Measurements from ENCODE around the gene A3GALT2. TPM values are rescaled to one million over a fixed set of nuclear protein-coding genes. Genes with fewer than 3 reads are reported as not detected.

Gene A3GALT2
- total and polyA plus RNA-seq, 9 donors, result not detected

DNA sequence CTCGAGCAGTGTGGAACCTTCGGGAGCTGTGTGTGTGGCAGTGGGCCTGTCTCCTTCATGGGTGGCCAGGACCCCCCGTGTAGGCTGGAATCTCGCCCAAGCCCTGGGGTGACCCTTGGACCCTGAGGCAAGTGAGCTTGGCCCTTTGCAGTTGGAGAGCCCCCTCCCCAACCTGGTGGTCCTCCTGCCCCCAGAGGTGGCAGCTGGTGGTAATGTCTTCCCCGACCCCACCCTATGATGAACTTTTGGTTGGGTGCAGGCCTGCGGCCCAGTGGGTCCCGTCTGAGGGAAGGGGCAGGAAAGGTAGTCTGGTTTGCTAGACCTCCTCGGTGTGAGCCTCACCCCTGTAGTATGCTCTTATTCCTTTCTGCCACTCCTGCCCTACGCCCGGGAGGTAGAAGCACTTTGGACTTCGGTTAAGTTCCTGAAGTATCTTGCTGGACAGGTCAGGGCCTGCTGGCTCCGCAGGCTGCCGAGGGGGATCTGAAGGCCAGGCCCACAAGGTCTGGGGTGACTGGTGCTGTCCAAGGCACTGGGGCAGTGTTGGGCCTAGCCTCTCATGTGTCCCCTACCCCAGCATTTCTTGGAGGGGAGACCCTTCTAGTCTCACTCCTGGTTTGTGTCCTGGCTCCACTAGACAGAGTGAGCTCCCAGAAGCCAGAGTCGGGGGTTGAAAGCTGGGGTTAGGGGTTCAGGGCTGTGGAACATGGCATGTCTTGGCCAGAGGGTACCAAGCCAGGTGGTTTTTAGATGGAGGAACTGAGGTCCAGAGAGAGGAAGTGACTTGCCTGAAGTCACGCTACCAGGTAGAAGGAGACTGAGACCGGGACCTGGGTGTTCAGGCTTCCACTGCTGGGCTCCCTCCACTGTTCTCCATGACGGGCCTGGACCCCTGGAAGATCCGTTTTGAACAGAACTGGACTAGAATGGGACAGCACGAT lies 62.9 kb downstream of the A3GALT2 start:
- Histone ChIP-seq H3K9me3 (no peaks in the 10 kb centered on the region), H3K27ac (peak overlapping the region in 1 of 2 donors; percentile 28), H3K36me3 (no peaks in the 10 kb centered on the region), H3K27me3 (no peaks in the 10 kb centered on the region), H3K4me1 (ENCODE audit: insufficient read depth) (peaks cover 20% of the 10 kb centered on the region), H3K4me3 (peak overlapping the region; percentile 44)
- DNase-seq, result peak in 1 of 5 donors; percentile 52
- intact Hi-C loops (cut with DNase I), result no loop called here
- no peak for TF ChIP-seq EP300 (IDR thresholded peaks at IDR 0.05)
- TF ChIP-seq, protein P1, sequence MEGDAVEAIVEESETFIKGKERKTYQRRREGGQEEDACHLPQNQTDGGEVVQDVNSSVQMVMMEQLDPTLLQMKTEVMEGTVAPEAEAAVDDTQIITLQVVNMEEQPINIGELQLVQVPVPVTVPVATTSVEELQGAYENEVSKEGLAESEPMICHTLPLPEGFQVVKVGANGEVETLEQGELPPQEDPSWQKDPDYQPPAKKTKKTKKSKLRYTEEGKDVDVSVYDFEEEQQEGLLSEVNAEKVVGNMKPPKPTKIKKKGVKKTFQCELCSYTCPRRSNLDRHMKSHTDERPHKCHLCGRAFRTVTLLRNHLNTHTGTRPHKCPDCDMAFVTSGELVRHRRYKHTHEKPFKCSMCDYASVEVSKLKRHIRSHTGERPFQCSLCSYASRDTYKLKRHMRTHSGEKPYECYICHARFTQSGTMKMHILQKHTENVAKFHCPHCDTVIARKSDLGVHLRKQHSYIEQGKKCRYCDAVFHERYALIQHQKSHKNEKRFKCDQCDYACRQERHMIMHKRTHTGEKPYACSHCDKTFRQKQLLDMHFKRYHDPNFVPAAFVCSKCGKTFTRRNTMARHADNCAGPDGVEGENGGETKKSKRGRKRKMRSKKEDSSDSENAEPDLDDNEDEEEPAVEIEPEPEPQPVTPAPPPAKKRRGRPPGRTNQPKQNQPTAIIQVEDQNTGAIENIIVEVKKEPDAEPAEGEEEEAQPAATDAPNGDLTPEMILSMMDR (IDR thresholded peaks at IDR 0.05), result no peak
- no peak for TF ChIP-seq POLR2A (IDR thresholded peaks at IDR 0.05)
- 24 to 30% (median 28%) methylated on average over 19 of the region's 19 CpGs for WGBS, 3 donors

DNA sequence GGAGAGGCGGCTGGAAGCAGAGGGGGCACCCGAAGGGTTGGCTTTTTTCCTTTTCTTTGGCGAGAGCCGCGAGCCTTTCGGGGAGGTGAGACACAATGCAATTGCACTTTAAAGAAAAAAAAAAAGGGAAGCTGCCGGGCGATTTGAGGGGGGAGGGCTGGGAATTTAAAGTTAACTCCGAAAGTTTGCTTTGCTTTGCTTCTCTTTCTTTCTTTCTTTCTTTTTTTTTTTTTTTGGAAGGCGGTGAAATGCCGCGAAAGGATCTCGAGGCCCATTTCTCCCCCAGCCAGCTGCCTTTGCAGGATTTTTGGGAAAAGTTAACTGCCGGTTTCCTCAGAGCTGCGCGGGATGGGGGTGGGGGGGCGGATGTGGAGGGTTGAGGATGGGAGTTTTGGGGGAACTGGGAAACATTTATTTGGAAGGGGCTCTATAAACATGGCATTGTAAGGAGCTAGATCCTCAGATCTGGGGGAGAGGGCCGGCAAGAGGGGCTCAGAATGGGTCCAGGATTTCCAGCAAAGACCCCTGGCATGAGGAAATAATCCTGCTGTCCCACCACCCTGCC lies 63.6 kb downstream of the A3GALT2 start:
- Histone ChIP-seq H3K27me3 (no peaks in the 10 kb centered on the region), H3K27ac (peak overlapping the region; percentile 8 to 28), H3K4me3 (peak overlapping the region; percentile 44), H3K36me3 (no peaks in the 10 kb centered on the region), H3K4me1 (ENCODE audit: insufficient read depth) (peaks cover 20% of the 10 kb centered on the region), H3K9me3 (no peaks in the 10 kb centered on the region)
- 0 to 1% (median 1%) methylated on average over 18 of the region's 18 CpGs for WGBS, 3 donors
- DNase-seq, result no peak
- TF ChIP-seq POLR2A (IDR thresholded peaks at IDR 0.05) (no peak), EP300 (IDR thresholded peaks at IDR 0.05) (no peak)
- TF ChIP-seq, protein P1 (IDR thresholded peaks at IDR 0.05), result no peak
- intact Hi-C loops (cut with DNase I), result no loop called here

MicroRNA genes within 50 kb of the gene (microRNA counts, 767-probe panel; counts per million panel counts)
- 530 counts per million, percentile 78 among the panel's probes with 10 or more counts for microRNA hsa-miR-3605-5p

Small RNAs within 50 kb of the gene (microRNA-seq; reads per million reads assigned to microRNA genes)
- 21.1 to 25.7 (median 23.7) reads per million in 3 donors for gene MIR3605

Small RNAs within 50 kb of the gene (small RNA-seq; reads per million reads assigned to genes)
- gene RN7SKP16, result not detected

Other genes starting within 250 kb of the A3GALT2 start
- gene AZIN2, start 239.9 kb downstream of the A3GALT2 start, total RNA-seq, result 10 to 100 TPM in 3 of 7 donors, 1 to 10 TPM in 4; 7.6 to 15.7 (median 9.5) TPM
- gene AZIN2, start 239.9 kb downstream of the A3GALT2 start, polyA plus RNA-seq, result 1 to 10 TPM; 4.1 to 9.4 TPM
- gene TRIM62, start 139.1 kb downstream of the A3GALT2 start, total RNA-seq, result 10 to 100 TPM in 1 of 7 donors, 1 to 10 TPM in 6; 3.3 to 11.4 (median 7.0) TPM
- gene TRIM62, start 139.1 kb downstream of the A3GALT2 start, polyA plus RNA-seq, result 1 to 10 TPM; 4.3 to 4.6 TPM
- 10 to 100 TPM in 6 of 7 donors, 1 to 10 TPM in 1; 8.2 to 52.6 (median 33.6) TPM for gene ZNF362, start 64.6 kb downstream of the A3GALT2 start, total RNA-seq
- gene ZNF362, start 64.6 kb downstream of the A3GALT2 start, polyA plus RNA-seq, result 10 to 100 TPM; 13.9 to 23.0 TPM
- gene PHC2, start 110.0 kb upstream of the A3GALT2 start, total RNA-seq, result 100 to 1,000 TPM in 1 of 7 donors, 10 to 100 TPM in 6; 64.3 to 101 (median 92.8) TPM
- 10 to 100 TPM; 52.3 to 85.5 TPM for gene PHC2, start 110.0 kb upstream of the A3GALT2 start, polyA plus RNA-seq
- gene ZSCAN20, start 151.5 kb upstream of the A3GALT2 start, total RNA-seq, result 1 to 10 TPM; 3.0 to 8.3 (median 6.4) TPM
- gene ZSCAN20, start 151.5 kb upstream of the A3GALT2 start, polyA plus RNA-seq, result 1 to 10 TPM; 1.9 to 3.7 TPM

Measured in ovary (tissue), 9 donors.